HEK293T (cell line): ENCODE data around the gene BIN1.

Experiments
- ARNT ChIP-seq: fragments of 450-650 bp; IDR thresholded peaks from 2 replicates; pipeline ENCODE4 v1.6.1; 2017; ENCODE audit warnings: mild to moderate bottlenecking
- BHLHE40 ChIP-seq: fragments of 450-650 bp; IDR thresholded peaks from 2 replicates; pipeline ENCODE4 v1.6.1; 2016; ENCODE audit warnings: mild to moderate bottlenecking, moderate library complexity, borderline replicate concordance
- ELF4 ChIP-seq: fragments of 450-650 bp; IDR thresholded peaks from 2 replicates; pipeline ENCODE4 v1.6.1; 2017; ENCODE audit warnings: antibody characterized with exemption
- FOXA1 ChIP-seq: fragments of 450-650 bp; IDR thresholded peaks from 2 replicates; pipeline ENCODE4 v1.6.1; 2016; ENCODE audit warnings: mild to moderate bottlenecking
- FOXK2 ChIP-seq: fragments of 450-650 bp; IDR thresholded peaks from 2 replicates; pipeline ENCODE4 v1.6.1; 2016; ENCODE audit warnings: mild to moderate bottlenecking
- FOXM1 ChIP-seq: fragments of 450-650 bp; IDR thresholded peaks from 2 replicates; pipeline ENCODE4 v1.6.1; 2017; ENCODE audit warnings: mild to moderate bottlenecking, borderline replicate concordance
- HDGF ChIP-seq: fragments of 450-650 bp; IDR thresholded peaks from 2 replicates; pipeline ENCODE4 v1.6.1; 2017; ENCODE audit warnings: antibody characterized with exemption, borderline replicate concordance
- L3MBTL2 ChIP-seq: fragments of 450-650 bp; conservative IDR thresholded peaks from 2 replicates; pipeline ENCODE4 v1.6.1; 2016; ENCODE audit warnings: mild to moderate bottlenecking
- SP1 ChIP-seq: fragments of 450-650 bp; IDR thresholded peaks from 2 replicates; pipeline ENCODE4 v1.6.1; 2017
- SUZ12 ChIP-seq: fragments of 450-650 bp; IDR thresholded peaks from 2 replicates; pipeline ENCODE4 v1.6.1; 2016; ENCODE audit warnings: mild to moderate bottlenecking
- TARDBP ChIP-seq: fragments of 450-650 bp; IDR thresholded peaks from 2 replicates; pipeline ENCODE4 v1.6.1; 2016
- ZNF384 ChIP-seq: fragments of 450-650 bp; IDR thresholded peaks from 2 replicates; pipeline ENCODE4 v1.6.1; 2016

GRCh38 chr2:127093648-127094210 lies 13.2 kb downstream of the BIN1 start:
- TF ChIP-seq SP1: no peak
- no peak for TF ChIP-seq FOXK2
- TF ChIP-seq TARDBP: no peak
- TF ChIP-seq ZNF384: no peak
- no peak for TF ChIP-seq ARNT
- no peak for TF ChIP-seq SUZ12
- TF ChIP-seq FOXM1: no peak
- TF ChIP-seq FOXA1: no peak
- TF ChIP-seq HDGF: no peak
- no peak for TF ChIP-seq L3MBTL2
- TF ChIP-seq BHLHE40: no peak
- TF ChIP-seq ELF4: no peak
